HEK293 (cell line): ENCODE data around the gene TAGLN.

Experiments
- GFI1B ChIP-seq: fragments of 450-650 bp; formaldehyde crosslinking; IDR thresholded peaks from 2 replicates; pipeline ENCODE4 v1.5.1; 2016; ENCODE audit warnings: missing biosample characterization, missing genetic modification characterization
- GLI2 ChIP-seq: fragments of 450-650 bp; formaldehyde crosslinking; IDR thresholded peaks from 2 replicates; pipeline ENCODE4; 2017; ENCODE audit warnings: missing biosample characterization, missing genetic modification characterization, low read depth, borderline replicate concordance
- GLIS2 ChIP-seq: fragments of 450-650 bp; formaldehyde crosslinking; IDR thresholded peaks from 2 replicates; pipeline ENCODE4 v1.5.1; 2016; ENCODE audit warnings: missing biosample characterization, missing genetic modification characterization
- HOXC10 ChIP-seq: sonication (generic); formaldehyde crosslinking; IDR thresholded peaks from 2 replicates; pipeline ENCODE4 v1.8.1; 2023; ENCODE audit warnings: mild to moderate bottlenecking, missing genetic modification reagents
- KLF9 ChIP-seq: fragments of 450-650 bp; formaldehyde crosslinking; IDR thresholded peaks from 2 replicates; pipeline ENCODE4 v1.5.1; 2016; ENCODE audit warnings: missing biosample characterization, missing genetic modification characterization, low read depth
- PRDM1 ChIP-seq: fragments of 450-650 bp; formaldehyde crosslinking; IDR thresholded peaks from 2 replicates; pipeline ENCODE4; 2016; ENCODE audit warnings: missing biosample characterization, missing genetic modification characterization
- SALL2 ChIP-seq: fragments of 450-650 bp; formaldehyde crosslinking; IDR thresholded peaks from 2 replicates; pipeline ENCODE4 v1.5.0; 2017; ENCODE audit warnings: missing biosample characterization, mild to moderate bottlenecking, missing genetic modification characterization, borderline replicate concordance
- SCRT2 ChIP-seq: fragments of 450-650 bp; formaldehyde crosslinking; IDR thresholded peaks from 2 replicates; pipeline ENCODE4 v1.5.1; 2016; ENCODE audit warnings: missing biosample characterization, missing genetic modification characterization
- SP7 ChIP-seq: fragments of 450-650 bp; formaldehyde crosslinking; IDR thresholded peaks from 2 replicates; pipeline ENCODE4 v1.5.1; 2016; ENCODE audit warnings: missing biosample characterization, missing genetic modification characterization
- TRIM28 ChIP-seq: IDR thresholded peaks from 2 replicates; pipeline ENCODE4 v1.6.1; 2011; ENCODE audit warnings: low read length, control low read depth, borderline replicate concordance
- ZBTB48 ChIP-seq: fragments of 450-650 bp; formaldehyde crosslinking; IDR thresholded peaks from 2 replicates; pipeline ENCODE4 v1.5.1; 2016; ENCODE audit warnings: missing biosample characterization, missing genetic modification characterization
- ZFP37 ChIP-seq: fragments of 450-650 bp; formaldehyde crosslinking; IDR thresholded peaks from 2 replicates; pipeline ENCODE4 v1.5.1; 2016; ENCODE audit warnings: missing biosample characterization, missing genetic modification characterization
- ZFP41 ChIP-seq: fragments of 450-650 bp; formaldehyde crosslinking; IDR thresholded peaks from 2 replicates; pipeline ENCODE4 v1.5.1; 2016; ENCODE audit warnings: missing biosample characterization, missing genetic modification characterization, borderline replicate concordance
- ZNF121 ChIP-seq: fragments of 450-650 bp; formaldehyde crosslinking; IDR thresholded peaks from 2 replicates; pipeline ENCODE4 v1.5.1; 2016; ENCODE audit warnings: missing biosample characterization, missing genetic modification characterization
- ZNF202 ChIP-seq: fragments of 450-650 bp; formaldehyde crosslinking; IDR thresholded peaks from 2 replicates; pipeline ENCODE4 v1.5.1; 2016; ENCODE audit warnings: missing biosample characterization, missing genetic modification characterization, borderline replicate concordance
- ZNF211 ChIP-seq: fragments of 450-650 bp; formaldehyde crosslinking; IDR thresholded peaks from 2 replicates; pipeline ENCODE4 v1.5.1; 2016; ENCODE audit warnings: low read depth, missing biosample characterization, missing genetic modification characterization
- ZNF239 ChIP-seq: fragments of 450-650 bp; formaldehyde crosslinking; IDR thresholded peaks from 2 replicates; pipeline ENCODE4 v1.5.1; 2016; ENCODE audit warnings: missing biosample characterization, missing genetic modification characterization
- ZNF302 ChIP-seq: fragments of 450-650 bp; formaldehyde crosslinking; IDR thresholded peaks from 2 replicates; pipeline ENCODE4 v1.5.1; 2016; ENCODE audit warnings: missing biosample characterization, missing genetic modification characterization, low read depth
- ZNF324 ChIP-seq: fragments of 450-650 bp; formaldehyde crosslinking; IDR thresholded peaks from 2 replicates; pipeline ENCODE4 v1.5.1; 2016; ENCODE audit warnings: missing biosample characterization, missing genetic modification characterization
- ZNF423 ChIP-seq: fragments of 450-650 bp; formaldehyde crosslinking; IDR thresholded peaks from 2 replicates; pipeline ENCODE4 v1.5.1; 2016; ENCODE audit warnings: missing biosample characterization, missing genetic modification characterization
- ZNF660 ChIP-seq: fragments of 450-650 bp; IDR thresholded peaks from 2 replicates; pipeline ENCODE4 v1.5.1; 2018; ENCODE audit warnings: missing biosample characterization, mild to moderate bottlenecking, missing genetic modification characterization
- ZNF768 ChIP-seq: fragments of 450-650 bp; formaldehyde crosslinking; IDR thresholded peaks from 2 replicates; pipeline ENCODE4 v1.5.1; 2018; ENCODE audit warnings: missing biosample characterization, mild to moderate bottlenecking, missing genetic modification characterization
- TF ChIP-seq, protein P1 (sequence below): fragments of 450-650 bp; formaldehyde crosslinking; IDR thresholded peaks from 2 replicates; pipeline ENCODE4 v1.5.1; 2017; ENCODE audit warnings: missing biosample characterization, missing genetic modification characterization
- TF ChIP-seq, protein P2 (sequence below): fragments of 450-650 bp; formaldehyde crosslinking; IDR thresholded peaks from 2 replicates; pipeline ENCODE4 v1.5.1; 2016; ENCODE audit warnings: missing biosample characterization, missing genetic modification characterization
- TF ChIP-seq, protein P3 (sequence below): fragments of 450-650 bp; formaldehyde crosslinking; IDR thresholded peaks from 2 replicates; pipeline ENCODE4 v1.5.1; 2016; ENCODE audit warnings: missing biosample characterization, missing genetic modification characterization
- TF ChIP-seq, protein P4 (sequence below): fragments of 450-650 bp; formaldehyde crosslinking; IDR thresholded peaks from 2 replicates; pipeline ENCODE4 v1.5.1; 2017; ENCODE audit warnings: missing biosample characterization, mild to moderate bottlenecking, missing genetic modification characterization, moderate library complexity
- TF ChIP-seq, protein P5 (sequence below): fragments of 450-650 bp; formaldehyde crosslinking; IDR thresholded peaks from 2 replicates; pipeline ENCODE4 v1.5.1; 2016; ENCODE audit warnings: missing biosample characterization, missing genetic modification characterization
- TF ChIP-seq, protein P6 (sequence below): IDR thresholded peaks from 2 replicates; pipeline ENCODE4 v1.6.1; 2011; ENCODE audit warnings: mild to moderate bottlenecking, low read depth, low read length, borderline replicate concordance
- TF ChIP-seq, protein P7 (sequence below): fragments of 450-650 bp; formaldehyde crosslinking; IDR thresholded peaks from 2 replicates; pipeline ENCODE4 v1.5.1; 2016; ENCODE audit warnings: missing biosample characterization, missing genetic modification characterization

The TAGLN gene

DNA sequence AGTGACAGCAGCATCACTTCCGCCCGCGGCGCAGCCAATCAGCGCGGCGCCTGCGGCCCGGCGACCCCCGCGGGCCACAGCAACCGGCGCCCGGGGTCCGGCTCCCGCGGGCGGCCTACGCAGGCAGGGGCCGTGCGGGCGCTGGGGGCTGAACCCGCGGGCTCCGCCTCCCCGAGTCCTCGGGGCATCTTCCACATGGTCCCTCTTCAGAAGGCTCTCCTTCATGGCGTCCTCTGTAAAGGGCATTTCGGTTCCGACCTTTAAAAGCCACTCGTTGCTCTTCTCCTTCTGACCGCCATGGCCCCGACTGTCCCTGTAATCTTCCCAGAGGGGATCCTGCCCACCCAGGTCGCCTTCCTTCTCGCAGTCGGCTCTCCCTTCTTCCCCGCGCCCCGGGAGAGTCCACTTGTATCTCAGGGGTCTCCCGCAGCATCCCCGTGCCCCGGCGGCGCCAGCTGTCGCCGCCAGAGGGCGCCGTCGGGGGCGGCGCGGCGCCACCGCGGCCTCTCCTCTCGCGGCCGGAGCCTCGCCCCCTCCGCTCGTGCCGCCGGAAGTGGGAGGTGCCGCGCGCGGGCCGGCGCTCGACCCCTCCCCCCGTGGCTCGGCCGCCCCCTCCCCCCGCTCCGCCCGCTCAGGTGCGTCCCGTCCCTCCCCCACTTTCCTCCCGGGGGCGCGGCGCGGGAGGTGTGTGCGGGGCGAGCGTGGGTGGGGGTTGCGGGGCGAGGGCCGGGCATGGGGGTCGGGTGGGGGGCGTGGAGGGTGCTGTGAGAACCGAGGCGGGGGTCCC lies 33.1 kb downstream of the TAGLN start, which contains the start of gene RNF214 (continued):
- TF ChIP-seq, protein P1, sequence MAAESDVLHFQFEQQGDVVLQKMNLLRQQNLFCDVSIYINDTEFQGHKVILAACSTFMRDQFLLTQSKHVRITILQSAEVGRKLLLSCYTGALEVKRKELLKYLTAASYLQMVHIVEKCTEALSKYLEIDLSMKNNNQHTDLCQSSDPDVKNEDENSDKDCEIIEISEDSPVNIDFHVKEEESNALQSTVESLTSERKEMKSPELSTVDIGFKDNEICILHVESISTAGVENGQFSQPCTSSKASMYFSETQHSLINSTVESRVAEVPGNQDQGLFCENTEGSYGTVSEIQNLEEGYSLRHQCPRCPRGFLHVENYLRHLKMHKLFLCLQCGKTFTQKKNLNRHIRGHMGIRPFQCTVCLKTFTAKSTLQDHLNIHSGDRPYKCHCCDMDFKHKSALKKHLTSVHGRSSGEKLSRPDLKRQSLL (tag by site-specific recombination) = no peak
- TF ChIP-seq, protein P2, sequence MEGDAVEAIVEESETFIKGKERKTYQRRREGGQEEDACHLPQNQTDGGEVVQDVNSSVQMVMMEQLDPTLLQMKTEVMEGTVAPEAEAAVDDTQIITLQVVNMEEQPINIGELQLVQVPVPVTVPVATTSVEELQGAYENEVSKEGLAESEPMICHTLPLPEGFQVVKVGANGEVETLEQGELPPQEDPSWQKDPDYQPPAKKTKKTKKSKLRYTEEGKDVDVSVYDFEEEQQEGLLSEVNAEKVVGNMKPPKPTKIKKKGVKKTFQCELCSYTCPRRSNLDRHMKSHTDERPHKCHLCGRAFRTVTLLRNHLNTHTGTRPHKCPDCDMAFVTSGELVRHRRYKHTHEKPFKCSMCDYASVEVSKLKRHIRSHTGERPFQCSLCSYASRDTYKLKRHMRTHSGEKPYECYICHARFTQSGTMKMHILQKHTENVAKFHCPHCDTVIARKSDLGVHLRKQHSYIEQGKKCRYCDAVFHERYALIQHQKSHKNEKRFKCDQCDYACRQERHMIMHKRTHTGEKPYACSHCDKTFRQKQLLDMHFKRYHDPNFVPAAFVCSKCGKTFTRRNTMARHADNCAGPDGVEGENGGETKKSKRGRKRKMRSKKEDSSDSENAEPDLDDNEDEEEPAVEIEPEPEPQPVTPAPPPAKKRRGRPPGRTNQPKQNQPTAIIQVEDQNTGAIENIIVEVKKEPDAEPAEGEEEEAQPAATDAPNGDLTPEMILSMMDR (tag by site-specific recombination) = peak; percentile 65; the same call in 1 of the 2 replicates
- TF ChIP-seq GFI1B (tag by site-specific recombination) (no peak), ZNF324 (tag by site-specific recombination) (no peak), GLIS2 (tag by site-specific recombination) (0 out of 2 replicates have a peak, but pooled peaks have one; percentile 44), ZNF202 (tag by site-specific recombination) (no peak), HOXC10 (CRISPR knock-in tag) (no peak), GLI2 (tag by site-specific recombination) (no peak), ZNF239 (tag by site-specific recombination) (no peak), ZNF768 (tag by site-specific recombination) (no peak), ZNF423 (tag by site-specific recombination) (no peak), TRIM28 (no peak), ZBTB48 (tag by site-specific recombination) (peak; percentile 48; the same call in 1 of the 2 replicates), SP7 (tag by site-specific recombination) (no peak), ZNF660 (peak; percentile 19; the same call in 1 of the 2 replicates), KLF9 (no peak), ZNF121 (tag by site-specific recombination) (no peak), ZFP37 (tag by site-specific recombination) (no peak), SALL2 (no peak), PRDM1 (no peak), ZNF211 (tag by site-specific recombination) (no peak), SCRT2 (tag by site-specific recombination) (peak; percentile 51; the same call in 1 of the 2 replicates), ZNF302 (no peak), ZFP41 (tag by site-specific recombination) (no peak)
- TF ChIP-seq, protein P3, sequence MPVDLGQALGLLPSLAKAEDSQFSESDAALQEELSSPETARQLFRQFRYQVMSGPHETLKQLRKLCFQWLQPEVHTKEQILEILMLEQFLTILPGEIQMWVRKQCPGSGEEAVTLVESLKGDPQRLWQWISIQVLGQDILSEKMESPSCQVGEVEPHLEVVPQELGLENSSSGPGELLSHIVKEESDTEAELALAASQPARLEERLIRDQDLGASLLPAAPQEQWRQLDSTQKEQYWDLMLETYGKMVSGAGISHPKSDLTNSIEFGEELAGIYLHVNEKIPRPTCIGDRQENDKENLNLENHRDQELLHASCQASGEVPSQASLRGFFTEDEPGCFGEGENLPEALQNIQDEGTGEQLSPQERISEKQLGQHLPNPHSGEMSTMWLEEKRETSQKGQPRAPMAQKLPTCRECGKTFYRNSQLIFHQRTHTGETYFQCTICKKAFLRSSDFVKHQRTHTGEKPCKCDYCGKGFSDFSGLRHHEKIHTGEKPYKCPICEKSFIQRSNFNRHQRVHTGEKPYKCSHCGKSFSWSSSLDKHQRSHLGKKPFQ (tag by site-specific recombination) = no peak
- TF ChIP-seq, protein P4, sequence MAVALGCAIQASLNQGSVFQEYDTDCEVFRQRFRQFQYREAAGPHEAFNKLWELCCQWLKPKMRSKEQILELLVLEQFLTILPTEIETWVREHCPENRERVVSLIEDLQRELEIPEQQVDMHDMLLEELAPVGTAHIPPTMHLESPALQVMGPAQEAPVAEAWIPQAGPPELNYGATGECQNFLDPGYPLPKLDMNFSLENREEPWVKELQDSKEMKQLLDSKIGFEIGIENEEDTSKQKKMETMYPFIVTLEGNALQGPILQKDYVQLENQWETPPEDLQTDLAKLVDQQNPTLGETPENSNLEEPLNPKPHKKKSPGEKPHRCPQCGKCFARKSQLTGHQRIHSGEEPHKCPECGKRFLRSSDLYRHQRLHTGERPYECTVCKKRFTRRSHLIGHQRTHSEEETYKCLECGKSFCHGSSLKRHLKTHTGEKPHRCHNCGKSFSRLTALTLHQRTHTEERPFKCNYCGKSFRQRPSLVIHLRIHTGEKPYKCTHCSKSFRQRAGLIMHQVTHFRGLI (tag by site-specific recombination) = no peak
- TF ChIP-seq, protein P5, sequence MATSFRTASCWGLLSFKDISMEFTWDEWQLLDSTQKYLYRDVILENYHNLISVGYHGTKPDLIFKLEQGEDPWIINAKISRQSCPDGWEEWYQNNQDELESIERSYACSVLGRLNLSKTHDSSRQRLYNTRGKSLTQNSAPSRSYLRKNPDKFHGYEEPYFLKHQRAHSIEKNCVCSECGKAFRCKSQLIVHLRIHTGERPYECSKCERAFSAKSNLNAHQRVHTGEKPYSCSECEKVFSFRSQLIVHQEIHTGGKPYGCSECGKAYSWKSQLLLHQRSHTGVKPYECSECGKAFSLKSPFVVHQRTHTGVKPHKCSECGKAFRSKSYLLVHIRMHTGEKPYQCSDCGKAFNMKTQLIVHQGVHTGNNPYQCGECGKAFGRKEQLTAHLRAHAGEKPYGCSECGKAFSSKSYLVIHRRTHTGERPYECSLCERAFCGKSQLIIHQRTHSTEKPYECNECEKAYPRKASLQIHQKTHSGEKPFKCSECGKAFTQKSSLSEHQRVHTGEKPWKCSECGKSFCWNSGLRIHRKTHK = no peak
- TF ChIP-seq, protein P6, sequence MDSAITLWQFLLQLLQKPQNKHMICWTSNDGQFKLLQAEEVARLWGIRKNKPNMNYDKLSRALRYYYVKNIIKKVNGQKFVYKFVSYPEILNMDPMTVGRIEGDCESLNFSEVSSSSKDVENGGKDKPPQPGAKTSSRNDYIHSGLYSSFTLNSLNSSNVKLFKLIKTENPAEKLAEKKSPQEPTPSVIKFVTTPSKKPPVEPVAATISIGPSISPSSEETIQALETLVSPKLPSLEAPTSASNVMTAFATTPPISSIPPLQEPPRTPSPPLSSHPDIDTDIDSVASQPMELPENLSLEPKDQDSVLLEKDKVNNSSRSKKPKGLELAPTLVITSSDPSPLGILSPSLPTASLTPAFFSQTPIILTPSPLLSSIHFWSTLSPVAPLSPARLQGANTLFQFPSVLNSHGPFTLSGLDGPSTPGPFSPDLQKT = peak; percentile 45; the same call in 1 of the 2 replicates
- TF ChIP-seq, protein P7, sequence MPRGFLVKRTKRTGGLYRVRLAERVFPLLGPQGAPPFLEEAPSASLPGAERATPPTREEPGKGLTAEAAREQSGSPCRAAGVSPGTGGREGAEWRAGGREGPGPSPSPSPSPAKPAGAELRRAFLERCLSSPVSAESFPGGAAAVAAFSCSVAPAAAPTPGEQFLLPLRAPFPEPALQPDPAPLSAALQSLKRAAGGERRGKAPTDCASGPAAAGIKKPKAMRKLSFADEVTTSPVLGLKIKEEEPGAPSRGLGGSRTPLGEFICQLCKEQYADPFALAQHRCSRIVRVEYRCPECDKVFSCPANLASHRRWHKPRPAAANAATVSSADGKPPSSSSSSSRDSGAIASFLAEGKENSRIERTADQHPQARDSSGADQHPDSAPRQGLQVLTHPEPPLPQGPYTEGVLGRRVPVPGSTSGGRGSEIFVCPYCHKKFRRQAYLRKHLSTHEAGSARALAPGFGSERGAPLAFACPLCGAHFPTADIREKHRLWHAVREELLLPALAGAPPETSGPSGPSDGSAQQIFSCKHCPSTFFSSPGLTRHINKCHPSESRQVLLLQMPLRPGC = no peak
